ENCODE data around the gene HIF1A.
"Not testable (repeated sequence)": the region's sequence is repeated elsewhere in the genome, so short reads cannot be mapped to it uniquely, and the experiment has no call there.

HIF1A gene

DNA sequence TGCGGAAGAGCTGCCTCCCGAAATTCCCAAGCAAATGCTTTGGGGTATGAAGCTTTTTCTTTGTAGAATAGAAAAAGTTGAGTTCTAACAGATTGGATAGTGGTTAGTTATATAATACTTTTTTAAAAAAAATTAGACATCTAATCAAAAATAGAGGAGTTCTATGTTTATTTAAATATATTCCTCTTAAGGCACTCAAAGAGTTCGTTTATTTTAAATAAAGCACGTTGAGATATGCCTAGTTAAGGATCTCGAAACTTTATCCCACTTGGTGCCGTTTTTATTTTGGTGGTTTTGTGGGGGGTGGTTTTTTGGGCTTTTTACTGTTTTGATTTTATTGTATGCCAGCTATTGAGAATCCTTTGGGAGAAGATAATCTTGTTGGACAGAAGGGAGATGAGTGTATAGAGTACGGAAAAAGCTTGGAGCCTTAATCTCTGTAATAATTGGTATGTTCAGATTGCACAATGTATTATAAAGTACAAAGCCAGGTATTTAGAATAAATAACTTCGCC is 56.2 kb downstream of the HIF1A start:
- TF ChIP-seq, protein P1, sequence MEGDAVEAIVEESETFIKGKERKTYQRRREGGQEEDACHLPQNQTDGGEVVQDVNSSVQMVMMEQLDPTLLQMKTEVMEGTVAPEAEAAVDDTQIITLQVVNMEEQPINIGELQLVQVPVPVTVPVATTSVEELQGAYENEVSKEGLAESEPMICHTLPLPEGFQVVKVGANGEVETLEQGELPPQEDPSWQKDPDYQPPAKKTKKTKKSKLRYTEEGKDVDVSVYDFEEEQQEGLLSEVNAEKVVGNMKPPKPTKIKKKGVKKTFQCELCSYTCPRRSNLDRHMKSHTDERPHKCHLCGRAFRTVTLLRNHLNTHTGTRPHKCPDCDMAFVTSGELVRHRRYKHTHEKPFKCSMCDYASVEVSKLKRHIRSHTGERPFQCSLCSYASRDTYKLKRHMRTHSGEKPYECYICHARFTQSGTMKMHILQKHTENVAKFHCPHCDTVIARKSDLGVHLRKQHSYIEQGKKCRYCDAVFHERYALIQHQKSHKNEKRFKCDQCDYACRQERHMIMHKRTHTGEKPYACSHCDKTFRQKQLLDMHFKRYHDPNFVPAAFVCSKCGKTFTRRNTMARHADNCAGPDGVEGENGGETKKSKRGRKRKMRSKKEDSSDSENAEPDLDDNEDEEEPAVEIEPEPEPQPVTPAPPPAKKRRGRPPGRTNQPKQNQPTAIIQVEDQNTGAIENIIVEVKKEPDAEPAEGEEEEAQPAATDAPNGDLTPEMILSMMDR (IDR thresholded peaks at IDR 0.05): no peak
- DNase-seq (ENCODE audit: low spot score): no peak
- Histone ChIP-seq H3K27ac (peak overlapping the region; percentile 71 to 84), H3K4me3 (peak overlapping the region; percentile 72)

DNA sequence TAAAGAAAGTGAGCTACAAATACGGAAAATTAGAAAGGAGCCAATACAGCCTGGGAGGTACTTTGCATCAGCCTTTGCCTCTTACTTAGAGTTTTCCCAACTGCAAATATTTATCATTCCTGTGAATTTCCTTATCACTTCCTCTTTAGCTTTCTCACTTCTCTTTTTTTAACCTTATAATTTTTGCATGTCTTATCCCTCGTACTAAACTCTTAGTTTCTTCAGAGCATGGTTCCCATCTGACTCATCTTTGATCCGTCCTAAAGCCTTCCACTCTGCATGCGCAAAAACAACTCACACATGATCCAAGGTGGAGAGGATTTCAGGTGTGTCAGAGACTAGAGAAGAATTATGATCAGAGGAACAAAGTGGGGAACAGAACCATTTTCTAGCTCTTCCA is 57.3 kb downstream of the HIF1A start:
- H3K4me3 ChIP-seq: no peak overlapping the region
- TF ChIP-seq, protein P1 (IDR thresholded peaks at IDR 0.05): no peak
- no peak for DNase-seq (ENCODE audit: low spot score)
- no peak overlapping the region for H3K27ac ChIP-seq

DNA sequence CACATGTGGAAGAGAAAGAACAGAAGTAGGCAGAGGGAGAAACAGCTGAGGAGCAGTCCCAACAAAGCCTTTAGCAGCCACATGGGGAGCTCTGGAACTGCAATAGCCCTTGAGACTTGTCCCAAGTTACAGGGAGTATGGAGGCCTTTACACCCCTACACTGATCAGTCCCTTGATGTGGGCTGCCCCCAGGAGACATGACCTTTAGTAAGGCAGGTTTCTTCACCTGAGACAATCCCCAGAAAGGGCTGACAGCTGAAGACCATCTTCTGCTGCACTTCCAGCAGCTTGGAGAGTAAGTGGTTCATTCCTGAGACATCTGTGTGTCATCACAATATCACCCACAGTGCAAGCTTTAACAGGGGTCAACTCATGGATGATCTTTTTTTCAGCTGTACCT is 58.3 kb downstream of the HIF1A start:
- TF ChIP-seq, protein P1 (IDR thresholded peaks at IDR 0.05): no peak
- no peak for DNase-seq (ENCODE audit: low spot score)

DNA sequence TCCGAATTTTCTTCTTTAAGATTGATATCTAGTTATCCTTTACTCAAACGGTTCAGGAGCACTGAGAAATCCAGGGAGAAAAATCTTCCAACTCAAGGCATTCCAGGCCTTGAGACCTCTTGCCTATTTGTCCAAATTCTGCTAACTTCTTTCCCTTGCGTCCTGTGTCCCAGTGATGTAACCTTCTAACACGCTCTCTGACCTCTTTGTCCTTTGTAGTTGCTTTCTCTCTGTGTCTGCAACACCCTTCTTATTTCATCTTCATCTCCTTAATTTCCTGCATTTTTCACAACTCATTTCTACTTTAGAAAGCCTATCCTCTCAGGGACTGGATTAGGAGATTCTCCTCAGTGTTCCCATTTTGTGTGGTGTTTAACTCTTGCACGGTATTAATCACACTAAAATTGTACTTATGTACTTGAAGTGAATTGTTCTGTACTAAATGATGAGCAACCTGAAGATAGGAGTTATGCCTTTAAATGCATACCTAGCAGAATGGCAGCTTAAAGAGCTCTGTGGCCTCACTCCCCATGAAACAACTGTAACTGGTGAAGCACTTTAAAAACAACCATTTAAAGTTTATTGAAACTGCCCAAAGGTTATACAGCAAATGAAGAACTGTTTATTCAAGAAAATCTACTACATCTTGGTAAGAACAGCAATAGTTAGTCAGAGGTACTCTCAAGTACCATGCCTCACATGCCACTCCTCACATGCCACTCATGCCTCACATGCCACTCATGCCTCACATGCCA is 59.5 kb downstream of the HIF1A start:
- no peak for DNase-seq (ENCODE audit: low spot score)
- H3K27ac ChIP-seq: no peak overlapping the region
- no peak overlapping the region for H3K4me3 ChIP-seq
- TF ChIP-seq, protein P1 (IDR thresholded peaks at IDR 0.05): no peak

More for the DNA sequence above, 58.3 kb downstream of the HIF1A start:
- Histone ChIP-seq H3K4me3 (no peak overlapping the region), H3K27ac (no peak overlapping the region)

DNA sequence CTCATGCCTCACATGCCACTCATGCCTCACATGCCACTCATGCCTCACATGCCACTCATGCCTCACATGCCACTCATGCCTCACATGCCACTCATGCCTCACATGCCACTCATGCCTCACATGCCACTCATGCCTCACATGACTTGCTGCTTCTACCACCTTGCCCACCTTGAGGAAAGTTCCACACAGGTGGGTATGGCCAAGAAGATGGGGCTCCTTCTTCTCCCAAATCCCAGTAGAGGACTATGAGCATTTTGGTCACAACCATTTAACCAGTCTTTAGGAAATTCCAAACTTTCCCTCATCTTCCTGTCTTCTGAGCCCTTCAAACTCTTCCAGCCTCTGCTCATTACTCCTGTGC is 60.0 kb downstream of the HIF1A start:
- not testable (repeated sequence) for H3K4me3 ChIP-seq; DNase-seq (ENCODE audit: low spot score); H3K27ac ChIP-seq

DNA sequence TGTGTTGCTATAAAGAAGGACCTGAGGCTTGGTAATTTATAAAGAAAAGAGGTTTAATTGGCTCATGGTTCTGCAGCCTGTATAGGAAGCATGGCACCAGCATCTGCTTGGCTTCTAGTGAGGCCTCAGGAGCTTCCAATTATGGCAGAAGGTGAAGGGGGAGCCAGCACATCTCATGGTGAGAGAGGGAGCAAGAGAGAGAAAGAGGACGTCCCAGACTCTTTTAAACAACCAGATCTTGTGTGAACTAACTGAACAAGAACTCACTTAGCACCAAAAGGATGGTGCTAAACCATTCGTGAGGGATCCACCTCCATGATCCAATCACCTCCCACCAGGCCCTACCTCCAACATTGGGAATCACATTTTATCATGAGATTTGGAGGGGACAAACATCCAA is 60.8 kb downstream of the HIF1A start:
- H3K4me3 ChIP-seq: no peak overlapping the region
- no peak for DNase-seq (ENCODE audit: low spot score)
- TF ChIP-seq, protein P1 (IDR thresholded peaks at IDR 0.05): no peak
- H3K27ac ChIP-seq: no peak overlapping the region

DNA sequence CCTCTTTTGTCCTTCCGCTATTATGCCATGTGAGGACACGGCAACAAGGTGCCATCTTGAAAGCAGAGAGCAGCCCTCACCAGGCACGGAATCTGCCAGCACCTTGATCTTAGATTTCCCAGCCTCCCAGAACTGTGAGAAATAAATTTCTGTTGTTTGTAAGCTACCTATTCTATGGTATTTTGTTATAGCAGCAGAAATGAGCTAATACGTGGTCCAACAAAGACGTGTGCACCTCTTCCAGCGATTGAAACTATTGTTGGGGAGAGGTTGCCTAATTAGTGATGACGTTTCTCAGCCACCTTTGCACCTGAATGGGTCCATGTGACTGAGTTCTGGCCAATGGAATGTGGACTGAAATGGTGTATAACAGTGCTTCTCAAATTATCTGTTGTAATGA is 64.6 kb downstream of the HIF1A start:
- TF ChIP-seq, protein P1 (IDR thresholded peaks at IDR 0.05): no peak
- Histone ChIP-seq H3K4me3 (no peak overlapping the region), H3K27ac (no peak overlapping the region)
- no peak for DNase-seq (ENCODE audit: low spot score)
